Upper lobe of right lung (tissue), 1 donor: ENCODE data around the gene DIABLO. TPM values are rescaled to one million over a fixed set of nuclear protein-coding genes. Genes with fewer than 3 reads are reported as not detected.
"Not testable (repeated sequence)": the region's sequence is repeated elsewhere in the genome, so short reads cannot be mapped to it uniquely, and the experiment has no call there.

ENCODE experiments used
- ATAC-seq: fragments of 200-7000 bp; cut with Tn5 transposase; one replicate; pipeline ENCODE4 v1.9.1; 2020; ENCODE audit warnings: mild to moderate bottlenecking, moderate library complexity
- DNase-seq: peaks from one replicate; pipeline ENCODE4 v3.0.0-alpha.2; 2020
- H3K27ac ChIP-seq: fragments of 200-600 bp; one replicate; pipeline ENCODE4 v1.8.0; 2022
- H3K27me3 ChIP-seq: fragments of 200-600 bp; one replicate; pipeline ENCODE4 v1.8.0; 2022; ENCODE audit warnings: mild to moderate bottlenecking
- H3K36me3 ChIP-seq: fragments of 200-600 bp; one replicate; pipeline ENCODE4 v1.8.0; 2022
- H3K4me1 ChIP-seq: fragments of 200-600 bp; one replicate; pipeline ENCODE4 v1.8.0; 2022
- H3K4me3 ChIP-seq: fragments of 200-600 bp; one replicate; pipeline ENCODE4 v1.8.0; 2022; ENCODE audit warnings: mild to moderate bottlenecking
- H3K9me3 ChIP-seq: fragments of 200-600 bp; one replicate; pipeline ENCODE4 v1.8.0; 2022
- CTCF ChIP-seq: fragments of 200-600 bp; IDR thresholded peaks from one replicate; pipeline ENCODE4 v1.8.0; 2022; ENCODE audit warnings: antibody characterized with exemption
- intact Hi-C: fragments of 100-400 bp; cut with DNase I; formaldehyde crosslinking; loops from one replicate; pipeline ENCODE4 v1.11.0; 2022
- long read RNA-seq: library from polyadenylated mRNA; unstranded; transcript quantifications from one replicate; pipeline ENCODE4 v2.0.0, GENCODE V29; 2021
- total RNA-seq: library from RNA; stranded (reverse); fragmentation: NEBNext Ultra II Directional; extraction: Animal tissue kit (Norgen Biotek cat#: 25700); gene quantifications from one replicate; pipeline ENCODE4 v1.2.1, GENCODE V29; 2021
- donor health status: DM: no; HTN: yes; CAD: no; lungs with severe emphysema.

DIABLO gene
- total RNA-seq, result 31.9 TPM
- long read RNA-seq, transcript DIABLO-202 (6 exons, 1,336 nt), result minor isoform, 7 of 41 reads
- long read RNA-seq, transcript DIABLO-207 (6 exons, 1,471 nt), result major isoform, 27 of 41 reads
- long read RNA-seq, partial matches to known transcripts, result 0 of 41 reads
- long read RNA-seq, other reads (novel, unspliced or antisense), result 3 of 41 reads

GRCh38 chr12:122225683-122226365 is at the start of gene DIABLO:
Gene DIABLO (minus strand): TSS chr12:122226052. CDS start chr12:122226014, 38 bp downstream.
- Histone ChIP-seq H3K27me3 (no peaks in the 10 kb centered on the region), H3K9me3 (no peaks in the 10 kb centered on the region), H3K27ac (peak within 1 kb of the TSS; percentile 98), H3K36me3 (peaks cover 36% of the 10 kb centered on the region), H3K4me3 (peak within 1 kb of the TSS; percentile 89), H3K4me1 (peaks cover 15% of the 10 kb centered on the region)
- intact Hi-C loops, result no loop called here
- TF ChIP-seq CTCF, result no peak
- ATAC-seq (peak; percentile 98), DNase-seq (peak; percentile 100)

- DNase-seq, result no peak
- no peak for TF ChIP-seq CTCF
- intact Hi-C loops, result no loop called here
- H3K36me3 ChIP-seq, result peaks cover 64% of the 10 kb centered on the region
- H3K27ac ChIP-seq, result no peak overlapping the region
- no peak for ATAC-seq
- H3K27me3 ChIP-seq, result no peaks in the 10 kb centered on the region
- no peaks in the 10 kb centered on the region for H3K4me1 ChIP-seq
- no peak overlapping the region for H3K4me3 ChIP-seq
- no peaks in the 10 kb centered on the region for H3K9me3 ChIP-seq
Measured at GRCh38 chr12:122275459-122275858, 49.6 kb upstream of the DIABLO start.

- intact Hi-C loops, result no loop called here
- DNase-seq (peak; percentile 98), ATAC-seq (peak; percentile 98)
- no peak for TF ChIP-seq CTCF
- H3K4me1 ChIP-seq, result peaks cover 10% of the 10 kb centered on the region
- peaks cover 37% of the 10 kb centered on the region for H3K36me3 ChIP-seq
- no peaks in the 10 kb centered on the region for H3K9me3 ChIP-seq
- peak within 1 kb of the TSS; percentile 94 for H3K27ac ChIP-seq
- peak within 1 kb of the TSS; percentile 89 for H3K4me3 ChIP-seq
- H3K27me3 ChIP-seq, result no peaks in the 10 kb centered on the region
Measured at GRCh38 chr12:122266230-122266901, 40.5 kb upstream of the DIABLO start, which contains the start of gene VPS33A. Gene VPS33A (minus strand): TSS chr12:122266494. CDS start chr12:122266408, 86 bp downstream.

GRCh38 chr12:122265886-122266229 is 40.0 kb upstream of the DIABLO start:
- H3K9me3 ChIP-seq, result no peaks in the 10 kb centered on the region
- ATAC-seq, result peak; percentile 65
- intact Hi-C loops, result no loop called here
- H3K4me1 ChIP-seq, result peaks cover 10% of the 10 kb centered on the region
- TF ChIP-seq CTCF, result no peak
- peak overlapping the region; percentile 94 for H3K27ac ChIP-seq
- peak overlapping the region; percentile 89 for H3K4me3 ChIP-seq
- H3K36me3 ChIP-seq, result peaks cover 38% of the 10 kb centered on the region
- no peak for DNase-seq
- no peaks in the 10 kb centered on the region for H3K27me3 ChIP-seq

GRCh38 chr12:122265476-122265875 is 39.6 kb upstream of the DIABLO start:
- Histone ChIP-seq H3K9me3 (no peaks in the 10 kb centered on the region), H3K4me3 (peak overlapping the region; percentile 89), H3K27me3 (no peaks in the 10 kb centered on the region), H3K4me1 (peaks cover 10% of the 10 kb centered on the region), H3K27ac (peak overlapping the region; percentile 94), H3K36me3 (peaks cover 41% of the 10 kb centered on the region)
- no peak for TF ChIP-seq CTCF
- no peak for DNase-seq
- ATAC-seq, result no peak
- intact Hi-C loops, result no loop called here

GRCh38 chr12:122260735-122261134 is 34.9 kb upstream of the DIABLO start:
- DNase-seq, intact Hi-C loops, H3K4me1 ChIP-seq, H3K27ac ChIP-seq, H3K4me3 ChIP-seq, H3K9me3 ChIP-seq, H3K27me3 ChIP-seq, ATAC-seq: not testable (repeated sequence)
- H3K36me3 ChIP-seq, result peaks cover 85% of the 10 kb centered on the region

- H3K27me3 ChIP-seq, H3K27ac ChIP-seq, ATAC-seq, intact Hi-C loops, H3K9me3 ChIP-seq, DNase-seq, H3K4me1 ChIP-seq, H3K4me3 ChIP-seq: not testable (repeated sequence)
- peaks cover 96% of the 10 kb centered on the region for H3K36me3 ChIP-seq
Measured at GRCh38 chr12:122258939-122259338, 33.1 kb upstream of the DIABLO start.

- ATAC-seq, intact Hi-C loops, H3K27me3 ChIP-seq, H3K4me1 ChIP-seq, H3K9me3 ChIP-seq, H3K27ac ChIP-seq, H3K4me3 ChIP-seq, DNase-seq: not testable (repeated sequence)
- H3K36me3 ChIP-seq, result peaks cover 91% of the 10 kb centered on the region
Measured at GRCh38 chr12:122258462-122258861, 32.6 kb upstream of the DIABLO start.
